ENCODE results near the gene INTS2.

INTS2 gene

DNA sequence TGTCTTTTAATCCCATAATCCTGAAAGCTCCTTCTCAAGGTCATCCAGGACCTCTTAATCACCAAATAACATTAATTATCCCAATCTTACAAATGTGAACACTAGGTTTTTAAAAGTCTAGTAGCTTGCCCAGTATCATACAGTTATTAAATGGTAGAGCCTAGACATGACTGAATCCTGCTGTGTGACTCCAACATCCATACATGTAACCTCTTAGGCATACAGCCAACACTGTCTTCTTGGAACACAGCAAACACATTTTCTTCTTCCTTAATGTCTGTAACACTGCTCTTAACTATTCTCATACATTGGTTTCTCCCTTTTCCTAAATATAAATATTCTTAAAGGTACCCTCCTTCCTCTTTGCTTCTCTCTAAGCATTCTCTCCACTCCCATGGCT is 78.1 kb downstream of the INTS2 start:
- ATAC-seq, result no peak
- TF ChIP-seq PPARA (CRISPR knock-in tag; IDR thresholded peaks at IDR 0.05; ENCODE audit: borderline replicate concordance) (no peak), ESRRG (CRISPR knock-in tag; IDR thresholded peaks at IDR 0.05) (no peak), ZNF70 (CRISPR knock-in tag; IDR thresholded peaks at IDR 0.05) (no peak), ZFP3 (CRISPR knock-in tag; IDR thresholded peaks at IDR 0.05) (no peak), ZNF565 (CRISPR knock-in tag; conservative IDR thresholded peaks at IDR 0.05; ENCODE audit: low read depth) (no peak), CSDC2 (CRISPR knock-in tag; IDR thresholded peaks at IDR 0.05) (no peak), TCF4 (CRISPR knock-in tag; IDR thresholded peaks at IDR 0.05; ENCODE audit: borderline replicate concordance) (no peak), SNAI2 (CRISPR knock-in tag; IDR thresholded peaks at IDR 0.05) (no peak), GLIS3 (CRISPR knock-in tag; IDR thresholded peaks at IDR 0.05) (no peak), ARNTL (CRISPR knock-in tag; IDR thresholded peaks at IDR 0.05; ENCODE audit: borderline replicate concordance, low read depth) (no peak), ZFP30 (CRISPR knock-in tag; IDR thresholded peaks at IDR 0.05) (no peak), ZNF8 (CRISPR knock-in tag; IDR thresholded peaks at IDR 0.05) (no peak), ZC3H10 (CRISPR knock-in tag; IDR thresholded peaks at IDR 0.05) (no peak)
- TF ChIP-seq, protein P1, sequence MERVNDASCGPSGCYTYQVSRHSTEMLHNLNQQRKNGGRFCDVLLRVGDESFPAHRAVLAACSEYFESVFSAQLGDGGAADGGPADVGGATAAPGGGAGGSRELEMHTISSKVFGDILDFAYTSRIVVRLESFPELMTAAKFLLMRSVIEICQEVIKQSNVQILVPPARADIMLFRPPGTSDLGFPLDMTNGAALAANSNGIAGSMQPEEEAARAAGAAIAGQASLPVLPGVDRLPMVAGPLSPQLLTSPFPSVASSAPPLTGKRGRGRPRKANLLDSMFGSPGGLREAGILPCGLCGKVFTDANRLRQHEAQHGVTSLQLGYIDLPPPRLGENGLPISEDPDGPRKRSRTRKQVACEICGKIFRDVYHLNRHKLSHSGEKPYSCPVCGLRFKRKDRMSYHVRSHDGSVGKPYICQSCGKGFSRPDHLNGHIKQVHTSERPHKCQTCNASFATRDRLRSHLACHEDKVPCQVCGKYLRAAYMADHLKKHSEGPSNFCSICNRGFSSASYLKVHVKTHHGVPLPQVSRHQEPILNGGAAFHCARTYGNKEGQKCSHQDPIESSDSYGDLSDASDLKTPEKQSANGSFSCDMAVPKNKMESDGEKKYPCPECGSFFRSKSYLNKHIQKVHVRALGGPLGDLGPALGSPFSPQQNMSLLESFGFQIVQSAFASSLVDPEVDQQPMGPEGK (CRISPR knock-in tag; IDR thresholded peaks at IDR 0.05; ENCODE audit: borderline replicate concordance), result no peak
- TF ChIP-seq, protein P2, sequence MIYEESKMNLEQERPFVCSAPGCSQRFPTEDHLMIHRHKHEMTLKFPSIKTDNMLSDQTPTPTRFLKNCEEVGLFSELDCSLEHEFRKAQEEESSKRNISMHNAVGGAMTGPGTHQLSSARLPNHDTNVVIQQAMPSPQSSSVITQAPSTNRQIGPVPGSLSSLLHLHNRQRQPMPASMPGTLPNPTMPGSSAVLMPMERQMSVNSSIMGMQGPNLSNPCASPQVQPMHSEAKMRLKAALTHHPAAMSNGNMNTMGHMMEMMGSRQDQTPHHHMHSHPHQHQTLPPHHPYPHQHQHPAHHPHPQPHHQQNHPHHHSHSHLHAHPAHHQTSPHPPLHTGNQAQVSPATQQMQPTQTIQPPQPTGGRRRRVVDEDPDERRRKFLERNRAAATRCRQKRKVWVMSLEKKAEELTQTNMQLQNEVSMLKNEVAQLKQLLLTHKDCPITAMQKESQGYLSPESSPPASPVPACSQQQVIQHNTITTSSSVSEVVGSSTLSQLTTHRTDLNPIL (CRISPR knock-in tag; IDR thresholded peaks at IDR 0.05; ENCODE audit: low read depth), result no peak

DNA sequence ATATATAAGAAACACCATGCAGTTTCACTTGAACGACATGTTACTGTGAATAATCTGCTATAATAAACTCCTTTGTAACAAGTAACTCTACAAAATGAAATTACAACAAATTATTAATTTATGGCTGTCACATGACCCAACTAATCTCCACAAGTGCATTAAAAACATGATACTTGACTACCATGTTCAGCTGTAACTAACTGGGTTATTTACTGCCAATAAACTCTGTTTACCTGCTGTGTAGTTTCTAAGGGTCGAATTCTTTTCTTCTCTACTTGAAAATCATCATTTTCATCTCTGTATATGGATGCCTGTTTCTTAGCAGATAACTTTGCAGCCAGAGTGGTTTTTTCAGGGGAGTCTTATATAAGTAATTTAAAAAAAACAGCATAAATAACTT is 78.9 kb downstream of the INTS2 start:
- no peak for TF ChIP-seq TCF4 (CRISPR knock-in tag; IDR thresholded peaks at IDR 0.05; ENCODE audit: borderline replicate concordance)
- no peak for TF ChIP-seq ISL1 (CRISPR knock-in tag; IDR thresholded peaks at IDR 0.05)
- TF ChIP-seq, protein P3, sequence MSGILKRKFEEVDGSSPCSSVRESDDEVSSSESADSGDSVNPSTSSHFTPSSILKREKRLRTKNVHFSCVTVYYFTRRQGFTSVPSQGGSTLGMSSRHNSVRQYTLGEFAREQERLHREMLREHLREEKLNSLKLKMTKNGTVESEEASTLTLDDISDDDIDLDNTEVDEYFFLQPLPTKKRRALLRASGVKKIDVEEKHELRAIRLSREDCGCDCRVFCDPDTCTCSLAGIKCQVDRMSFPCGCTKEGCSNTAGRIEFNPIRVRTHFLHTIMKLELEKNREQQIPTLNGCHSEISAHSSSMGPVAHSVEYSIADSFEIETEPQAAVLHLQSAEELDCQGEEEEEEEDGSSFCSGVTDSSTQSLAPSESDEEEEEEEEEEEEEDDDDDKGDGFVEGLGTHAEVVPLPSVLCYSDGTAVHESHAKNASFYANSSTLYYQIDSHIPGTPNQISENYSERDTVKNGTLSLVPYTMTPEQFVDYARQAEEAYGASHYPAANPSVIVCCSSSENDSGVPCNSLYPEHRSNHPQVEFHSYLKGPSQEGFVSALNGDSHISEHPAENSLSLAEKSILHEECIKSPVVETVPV (CRISPR knock-in tag; IDR thresholded peaks at IDR 0.05), result no peak
- no peak for TF ChIP-seq SNAI2 (CRISPR knock-in tag; IDR thresholded peaks at IDR 0.05)
- TF ChIP-seq, protein P1 (CRISPR knock-in tag; IDR thresholded peaks at IDR 0.05; ENCODE audit: borderline replicate concordance), result no peak
- TF ChIP-seq, protein P4, sequence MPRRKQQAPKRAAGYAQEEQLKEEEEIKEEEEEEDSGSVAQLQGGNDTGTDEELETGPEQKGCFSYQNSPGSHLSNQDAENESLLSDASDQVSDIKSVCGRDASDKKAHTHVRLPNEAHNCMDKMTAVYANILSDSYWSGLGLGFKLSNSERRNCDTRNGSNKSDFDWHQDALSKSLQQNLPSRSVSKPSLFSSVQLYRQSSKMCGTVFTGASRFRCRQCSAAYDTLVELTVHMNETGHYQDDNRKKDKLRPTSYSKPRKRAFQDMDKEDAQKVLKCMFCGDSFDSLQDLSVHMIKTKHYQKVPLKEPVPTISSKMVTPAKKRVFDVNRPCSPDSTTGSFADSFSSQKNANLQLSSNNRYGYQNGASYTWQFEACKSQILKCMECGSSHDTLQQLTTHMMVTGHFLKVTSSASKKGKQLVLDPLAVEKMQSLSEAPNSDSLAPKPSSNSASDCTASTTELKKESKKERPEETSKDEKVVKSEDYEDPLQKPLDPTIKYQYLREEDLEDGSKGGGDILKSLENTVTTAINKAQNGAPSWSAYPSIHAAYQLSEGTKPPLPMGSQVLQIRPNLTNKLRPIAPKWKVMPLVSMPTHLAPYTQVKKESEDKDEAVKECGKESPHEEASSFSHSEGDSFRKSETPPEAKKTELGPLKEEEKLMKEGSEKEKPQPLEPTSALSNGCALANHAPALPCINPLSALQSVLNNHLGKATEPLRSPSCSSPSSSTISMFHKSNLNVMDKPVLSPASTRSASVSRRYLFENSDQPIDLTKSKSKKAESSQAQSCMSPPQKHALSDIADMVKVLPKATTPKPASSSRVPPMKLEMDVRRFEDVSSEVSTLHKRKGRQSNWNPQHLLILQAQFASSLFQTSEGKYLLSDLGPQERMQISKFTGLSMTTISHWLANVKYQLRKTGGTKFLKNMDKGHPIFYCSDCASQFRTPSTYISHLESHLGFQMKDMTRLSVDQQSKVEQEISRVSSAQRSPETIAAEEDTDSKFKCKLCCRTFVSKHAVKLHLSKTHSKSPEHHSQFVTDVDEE (CRISPR knock-in tag; IDR thresholded peaks at IDR 0.05), result no peak
- TF ChIP-seq ZFP30 (CRISPR knock-in tag; IDR thresholded peaks at IDR 0.05), result no peak
- no peak for TF ChIP-seq OSR1 (CRISPR knock-in tag; IDR thresholded peaks at IDR 0.05)
- no peak for ATAC-seq

DNA sequence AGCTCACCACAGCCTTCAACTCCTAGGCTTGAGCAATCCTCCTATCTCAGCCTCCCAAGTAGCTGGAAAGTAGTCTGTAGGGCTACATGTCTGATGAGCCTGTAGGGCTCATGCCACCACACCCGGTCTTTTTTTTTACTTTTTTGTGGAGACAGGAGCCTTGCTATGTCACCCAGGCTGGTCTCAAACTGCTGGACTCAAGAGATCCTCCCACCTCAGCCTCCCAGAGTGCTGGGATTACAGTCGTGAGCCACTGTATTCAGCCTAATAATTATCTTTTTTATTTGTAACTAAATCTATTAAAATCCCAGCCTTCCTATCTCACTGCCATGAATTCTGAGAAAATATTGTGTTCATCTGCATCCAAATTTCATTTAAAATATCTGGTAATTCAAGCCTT is 79.5 kb downstream of the INTS2 start:
- ATAC-seq, result no peak
- no peak for TF ChIP-seq SNAI2 (CRISPR knock-in tag; IDR thresholded peaks at IDR 0.05)
- no peak for TF ChIP-seq ZFP30 (CRISPR knock-in tag; IDR thresholded peaks at IDR 0.05)
- TF ChIP-seq TCF4 (CRISPR knock-in tag; IDR thresholded peaks at IDR 0.05; ENCODE audit: borderline replicate concordance), result no peak
- TF ChIP-seq ZC3H10 (CRISPR knock-in tag; IDR thresholded peaks at IDR 0.05), result no peak
- TF ChIP-seq BACH2 (CRISPR knock-in tag; IDR thresholded peaks at IDR 0.05; ENCODE audit: borderline replicate concordance), result no peak
- TF ChIP-seq OSR1 (CRISPR knock-in tag; IDR thresholded peaks at IDR 0.05), result no peak
- TF ChIP-seq, protein P2 (CRISPR knock-in tag; IDR thresholded peaks at IDR 0.05; ENCODE audit: low read depth), result no peak
- TF ChIP-seq, protein P5, sequence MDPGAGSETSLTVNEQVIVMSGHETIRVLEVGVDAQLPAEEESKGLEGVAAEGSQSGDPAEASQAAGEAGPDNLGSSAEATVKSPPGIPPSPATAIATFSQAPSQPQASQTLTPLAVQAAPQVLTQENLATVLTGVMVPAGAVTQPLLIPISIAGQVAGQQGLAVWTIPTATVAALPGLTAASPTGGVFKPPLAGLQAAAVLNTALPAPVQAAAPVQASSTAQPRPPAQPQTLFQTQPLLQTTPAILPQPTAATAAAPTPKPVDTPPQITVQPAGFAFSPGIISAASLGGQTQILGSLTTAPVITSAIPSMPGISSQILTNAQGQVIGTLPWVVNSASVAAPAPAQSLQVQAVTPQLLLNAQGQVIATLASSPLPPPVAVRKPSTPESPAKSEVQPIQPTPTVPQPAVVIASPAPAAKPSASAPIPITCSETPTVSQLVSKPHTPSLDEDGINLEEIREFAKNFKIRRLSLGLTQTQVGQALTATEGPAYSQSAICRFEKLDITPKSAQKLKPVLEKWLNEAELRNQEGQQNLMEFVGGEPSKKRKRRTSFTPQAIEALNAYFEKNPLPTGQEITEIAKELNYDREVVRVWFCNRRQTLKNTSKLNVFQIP (CRISPR knock-in tag; IDR thresholded peaks at IDR 0.05; ENCODE audit: borderline replicate concordance, low read depth), result no peak
- TF ChIP-seq ARNTL (CRISPR knock-in tag; IDR thresholded peaks at IDR 0.05; ENCODE audit: borderline replicate concordance, low read depth), result no peak
- TF ChIP-seq TOX (CRISPR knock-in tag; IDR thresholded peaks at IDR 0.05; ENCODE audit: borderline replicate concordance), result no peak
- no peak for TF ChIP-seq GLIS3 (CRISPR knock-in tag; IDR thresholded peaks at IDR 0.05)
- TF ChIP-seq ZNF70 (CRISPR knock-in tag; IDR thresholded peaks at IDR 0.05), result no peak
- no peak for TF ChIP-seq ISL1 (CRISPR knock-in tag; IDR thresholded peaks at IDR 0.05)
- no peak for TF ChIP-seq PPARA (CRISPR knock-in tag; IDR thresholded peaks at IDR 0.05; ENCODE audit: borderline replicate concordance)
